OCI-LY7 (cell line): Measurements from ENCODE around the gene SOX18. TPM values are rescaled to one million over a fixed set of nuclear protein-coding genes. Genes with fewer than 3 reads are reported as not detected.

ENCODE experiments used
- BruUV-seq: library from RNA; stranded (reverse); fragments of 400-500 nt; replicated peaks from 2 replicates; lab custom pipeline; 2021; lab: Mats Ljungman, UMichigan
- CTCF ChIA-PET: fragments of 300-600 bp; sonication (Branson Sonifier 250); formaldehyde crosslinking; loops from one replicate; lab custom pipeline; 2022; ENCODE audit warnings: antibody characterized with exemption; ENCODE audit not compliant: unreplicated experiment; lab: Charles Lee
- POLR2A ChIA-PET: fragments of 300-600 bp; sonication (Branson Sonifier 250); formaldehyde crosslinking; loops from one replicate; lab custom pipeline; 2022; ENCODE audit warnings: antibody characterized with exemption; lab: Charles Lee
- DNase-seq: peaks from one replicate; pipeline ENCODE4 v3.0.0-alpha.2; 2015; ENCODE audit warnings: low spot score
- H2AFZ ChIP-seq: fragments of 200-600 bp; sonication (generic), shearing (Covaris generic); 2 replicates; pipeline ENCODE4 v1.6.1; 2014; ENCODE audit warnings: mild to moderate bottlenecking, antibody characterized with exemption, low read length, moderate library complexity
- H3K27ac ChIP-seq: fragments of 200-600 bp; sonication (generic); 2 replicates; pipeline ENCODE4 v1.5.1; 2014; ENCODE audit warnings: mixed run types, low read depth, mild to moderate bottlenecking, moderate library complexity, low read length, inconsistent platforms; ENCODE audit not compliant: poor library complexity, severe bottlenecking
- H3K36me3 ChIP-seq: fragments of 200-600 bp; sonication (generic); 2 replicates; pipeline ENCODE4 v1.6.1; 2014; ENCODE audit warnings: mild to moderate bottlenecking, antibody characterized with exemption, low read length, moderate library complexity, mixed read lengths; ENCODE audit not compliant: insufficient read depth
- H3K4me1 ChIP-seq: fragments of 200-600 bp; sonication (generic); 2 replicates; pipeline ENCODE4 v1.5.1; 2014; ENCODE audit warnings: mild to moderate bottlenecking, low read length; ENCODE audit not compliant: insufficient read depth, poor library complexity, severe bottlenecking
- H3K4me2 ChIP-seq: fragments of 200-600 bp; sonication (generic); 2 replicates; pipeline ENCODE4 v1.6.1; 2014; ENCODE audit warnings: mild to moderate bottlenecking, low read length
- H3K4me3 ChIP-seq: fragments of 200-600 bp; sonication (generic); 2 replicates; pipeline ENCODE4 v1.5.1; 2014; ENCODE audit warnings: mild to moderate bottlenecking, low read depth, low read length; ENCODE audit not compliant: poor library complexity, severe bottlenecking
- H3K79me2 ChIP-seq: fragments of 200-600 bp; sonication (generic); 2 replicates; pipeline ENCODE4 v1.6.1; 2016; ENCODE audit warnings: low read depth, mild to moderate bottlenecking, low read length, moderate library complexity, mixed read lengths; ENCODE audit not compliant: insufficient read depth
- H3K9me2 ChIP-seq: fragments of 200-600 bp; sonication (generic); 2 replicates; pipeline ENCODE4 v1.6.1; 2016; ENCODE audit warnings: mild to moderate bottlenecking, low read length, mixed read lengths; ENCODE audit not compliant: insufficient read depth
- H3K9me3 ChIP-seq: fragments of 200-600 bp; sonication (generic); 2 replicates; pipeline ENCODE4 v1.6.1; 2014; ENCODE audit warnings: mild to moderate bottlenecking, mixed run types, low read length, mixed read lengths
- H4K20me1 ChIP-seq: fragments of 200-600 bp; sonication (generic); 2 replicates; pipeline ENCODE4 v1.6.1; 2014; ENCODE audit warnings: mild to moderate bottlenecking, antibody characterized with exemption, low read length, moderate library complexity, mixed read lengths; ENCODE audit not compliant: insufficient read depth
- CTCF ChIP-seq: fragments of 200-600 bp; sonication (generic); conservative IDR thresholded peaks from 2 replicates; pipeline ENCODE4 v1.5.1; 2014; ENCODE audit warnings: mild to moderate bottlenecking, antibody characterized with exemption, low read length, moderate library complexity, mixed read lengths
- EZH2phosphoT487 ChIP-seq: fragments of 200-600 bp; sonication (generic); IDR thresholded peaks from 2 replicates; pipeline ENCODE4 v1.6.1; 2018; ENCODE audit warnings: low read depth, borderline replicate concordance, mild to moderate bottlenecking, mixed run types, antibody characterized with exemption, low read length, moderate library complexity, mixed read lengths
- intact Hi-C: fragments of 100-400 bp; cut with micrococcal nuclease; formaldehyde crosslinking; loops from one replicate; pipeline ENCODE4 v1.10.0; 2022; ENCODE audit not compliant: unreplicated experiment
- total RNA-seq, 2 experiments: library from RNA; depleted of rRNA in 1 of 2; stranded (reverse); fragments of >200 nt in 1 of 2; shearing (Covaris generic) in 1 of 2; gene quantifications; 2 replicates each; pipeline ENCODE4 v1.2.3, GENCODE V29; 2014 to 2022

Gene SOX18
- total RNA-seq, 2 experiments from 2014 or later, result not detected

GRCh38 chr20:64071341-64072332 is 22.2 kb upstream of the SOX18 start:
- CTCF ChIA-PET, result no interaction called here

GRCh38 chr20:64070244-64070993 is 21.0 kb upstream of the SOX18 start:
- Histone ChIP-seq H3K4me2 (no peak overlapping the region), H3K27ac (no peak overlapping the region), H3K4me1 (peaks cover 19% of the 10 kb centered on the region), H3K36me3 (peaks cover 33% of the 10 kb centered on the region; the same call in 1 of the 2 replicates), H3K79me2 (no peaks in the 10 kb centered on the region), H3K9me2 (no peaks in the 10 kb centered on the region), H4K20me1 (no peaks in the 10 kb centered on the region), H3K9me3 (no peaks in the 10 kb centered on the region), H2AFZ (no peak overlapping the region), H3K4me3 (no peak overlapping the region)
- ChIA-PET POLR2A (no interaction called here), CTCF (no interaction called here)
- intact Hi-C loops, result no loop called here
- DNase-seq, result no peak
- TF ChIP-seq CTCF (no peak), EZH2phosphoT487 (no peak)
- no TSS peak for BruUV-seq

More at GRCh38 chr20:64071341-64072332, 22.2 kb upstream of the SOX18 start:
- Histone ChIP-seq H3K9me2 (no peaks in the 10 kb centered on the region), H3K4me3 (no peak overlapping the region), H3K27ac (no peak overlapping the region), H2AFZ (no peak overlapping the region), H3K4me1 (peaks cover 14% of the 10 kb centered on the region), H3K9me3 (no peaks in the 10 kb centered on the region), H3K36me3 (peaks cover 42% of the 10 kb centered on the region; the same call in 1 of the 2 replicates), H4K20me1 (no peaks in the 10 kb centered on the region), H3K4me2 (no peak overlapping the region), H3K79me2 (peaks cover 2% of the 10 kb centered on the region; the same call in 1 of the 2 replicates)
- DNase-seq, result no peak
- TF ChIP-seq EZH2phosphoT487 (no peak), CTCF (no peak)
- no TSS peak for BruUV-seq
- POLR2A ChIA-PET, result no interaction called here
- intact Hi-C loops, result no loop called here
